HUDEP-2 (cell line): Measurements from ENCODE around the gene TUBB6.

Experiments used
- DNase-seq, 76 experiments: peaks; one replicate each; lab custom pipeline; 2025; ENCODE audit not compliant: unreplicated experiment in 76 of 76; lab: John Stamatoyannopoulos, UW

Gene TUBB6

DNA sequence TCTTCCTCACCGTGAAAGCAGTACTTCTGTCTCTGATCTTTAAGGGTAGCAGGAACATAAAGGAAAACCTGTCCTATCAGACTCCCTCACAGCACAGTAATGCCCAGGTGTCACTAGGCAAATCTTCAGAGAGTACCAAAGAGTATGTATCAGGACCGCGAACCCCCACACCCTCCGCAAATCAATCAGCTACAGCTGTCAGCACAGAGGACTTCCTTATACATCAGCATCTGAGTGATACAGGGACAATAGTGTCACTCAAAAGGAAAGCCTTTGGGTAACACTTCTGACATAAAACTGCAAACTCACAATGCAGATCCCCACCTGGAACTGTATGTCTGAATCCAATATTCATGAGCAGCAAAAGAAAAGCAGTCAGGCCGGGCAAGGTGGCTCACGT, 66.4 kb downstream of the TUBB6 start:
- peak in 1 of 76 experiments; percentile 2 for DNase-seq
